Measurements from ENCODE around the gene CLN6.

DNA sequence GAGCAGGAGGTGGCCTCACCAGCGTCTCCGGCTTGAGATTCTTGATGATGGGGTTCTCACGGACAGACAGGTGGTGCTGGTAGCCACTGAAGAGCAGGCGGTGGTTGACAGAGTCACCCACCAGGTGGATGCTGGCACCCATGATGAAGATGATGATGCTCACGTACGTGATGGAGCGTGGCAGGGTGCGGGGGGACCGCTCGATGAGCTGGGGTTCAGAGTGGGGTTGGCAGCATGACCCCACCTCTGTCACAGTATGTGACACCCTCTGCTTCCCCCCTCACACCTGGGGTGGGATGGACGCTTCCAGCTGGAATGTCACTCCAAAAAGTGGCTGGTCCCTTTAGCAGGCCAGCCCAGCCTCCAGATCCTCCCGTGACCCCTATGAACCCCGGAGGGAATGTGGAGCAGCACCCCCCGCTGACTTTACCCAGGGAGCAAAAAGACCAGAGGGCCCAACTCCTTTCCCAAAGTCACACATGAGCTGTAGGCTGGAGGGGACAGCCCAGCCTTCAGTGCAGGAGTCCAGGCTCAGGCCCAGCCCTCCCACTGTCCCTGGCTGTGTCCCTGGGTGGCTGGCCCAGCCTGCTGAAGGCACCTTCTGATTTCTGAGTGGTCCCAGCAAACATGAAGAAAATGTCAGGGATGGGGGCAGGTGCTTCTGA, 17.7 kb downstream of the CLN6 start:
- TF ChIP-seq, protein P1, sequence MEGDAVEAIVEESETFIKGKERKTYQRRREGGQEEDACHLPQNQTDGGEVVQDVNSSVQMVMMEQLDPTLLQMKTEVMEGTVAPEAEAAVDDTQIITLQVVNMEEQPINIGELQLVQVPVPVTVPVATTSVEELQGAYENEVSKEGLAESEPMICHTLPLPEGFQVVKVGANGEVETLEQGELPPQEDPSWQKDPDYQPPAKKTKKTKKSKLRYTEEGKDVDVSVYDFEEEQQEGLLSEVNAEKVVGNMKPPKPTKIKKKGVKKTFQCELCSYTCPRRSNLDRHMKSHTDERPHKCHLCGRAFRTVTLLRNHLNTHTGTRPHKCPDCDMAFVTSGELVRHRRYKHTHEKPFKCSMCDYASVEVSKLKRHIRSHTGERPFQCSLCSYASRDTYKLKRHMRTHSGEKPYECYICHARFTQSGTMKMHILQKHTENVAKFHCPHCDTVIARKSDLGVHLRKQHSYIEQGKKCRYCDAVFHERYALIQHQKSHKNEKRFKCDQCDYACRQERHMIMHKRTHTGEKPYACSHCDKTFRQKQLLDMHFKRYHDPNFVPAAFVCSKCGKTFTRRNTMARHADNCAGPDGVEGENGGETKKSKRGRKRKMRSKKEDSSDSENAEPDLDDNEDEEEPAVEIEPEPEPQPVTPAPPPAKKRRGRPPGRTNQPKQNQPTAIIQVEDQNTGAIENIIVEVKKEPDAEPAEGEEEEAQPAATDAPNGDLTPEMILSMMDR (IDR thresholded peaks at IDR 0.05) = no peak
- no peak for TF ChIP-seq POLR2A (IDR thresholded peaks at IDR 0.05)
